Esophagus (tissue), 2 donors: Measurements from ENCODE around the gene NANP. TPM values are rescaled to one million over a fixed set of nuclear protein-coding genes. Genes with fewer than 3 reads are reported as not detected.
A peak's percentile ranks its signal among the peaks of the same experiment; 100 is the strongest.
"Not testable (repeated sequence)": the region's sequence is repeated elsewhere in the genome, so short reads cannot be mapped to it uniquely, and the experiment has no call there.

Experiments used
- H3K27ac ChIP-seq, 2 donors: one replicate each; pipeline ENCODE4 v1.5.1; 2013; ENCODE audit warnings: low read depth in 2 of 2, mild to moderate bottlenecking in 2 of 2, inconsistent platforms in 1 of 2, low read length in 1 of 2, moderate library complexity in 1 of 2
- H3K27me3 ChIP-seq, 2 donors: one replicate each; pipeline ENCODE4 v1.6.1; 2013; ENCODE audit warnings: low read length in 2 of 2, control low read depth in 1 of 2, mild to moderate bottlenecking in 1 of 2; ENCODE audit not compliant: insufficient read depth in 2 of 2, control insufficient read depth in 1 of 2
- H3K36me3 ChIP-seq, 2 donors: one replicate each; pipeline ENCODE4 v1.6.1; 2013; ENCODE audit warnings: low read length in 1 of 2; ENCODE audit not compliant: control insufficient read depth in 2 of 2, insufficient read depth in 2 of 2
- H3K4me1 ChIP-seq, 2 donors: one replicate each; pipeline ENCODE4 v1.6.1; 2013; ENCODE audit warnings: low read length in 1 of 2; ENCODE audit not compliant: control insufficient read depth in 2 of 2, insufficient read depth in 2 of 2
- H3K4me3 ChIP-seq, 2 donors: one replicate each; pipeline ENCODE4 v1.5.1; 2013; ENCODE audit warnings: low read length in 2 of 2, mild to moderate bottlenecking in 2 of 2, low read depth in 1 of 2, moderate library complexity in 1 of 2
- H3K9me3 ChIP-seq, 2 donors: one replicate each; pipeline ENCODE4 v1.6.1; 2013; ENCODE audit warnings: mild to moderate bottlenecking in 2 of 2, low read depth in 1 of 2, low read length in 1 of 2, moderate library complexity in 1 of 2; ENCODE audit not compliant: control insufficient read depth in 2 of 2, insufficient read depth in 1 of 2
- WGBS, 2 donors: extraction: QIAGEN DNeasy Blood & Tissue Kit; methylation state at CpG; one replicate each; pipeline ENCODE4 v1.1.7; 2013; 5-methylcytosine and 5-hydroxymethylcytosine counted together
- polyA plus RNA-seq, 2 donors: library from polyadenylated mRNA; stranded (reverse); fragments of 200-250 nt; gene quantifications; one replicate each; pipeline ENCODE4 v1.2.3, GENCODE V29; 2013
- donor health status: healthy with polysubstance abuse.
- donor health status: Bipolar disorder and iron deficiency.

The NANP gene
- polyA plus RNA-seq, result 1 to 10 TPM; 1.3 to 2.1 TPM

DNA sequence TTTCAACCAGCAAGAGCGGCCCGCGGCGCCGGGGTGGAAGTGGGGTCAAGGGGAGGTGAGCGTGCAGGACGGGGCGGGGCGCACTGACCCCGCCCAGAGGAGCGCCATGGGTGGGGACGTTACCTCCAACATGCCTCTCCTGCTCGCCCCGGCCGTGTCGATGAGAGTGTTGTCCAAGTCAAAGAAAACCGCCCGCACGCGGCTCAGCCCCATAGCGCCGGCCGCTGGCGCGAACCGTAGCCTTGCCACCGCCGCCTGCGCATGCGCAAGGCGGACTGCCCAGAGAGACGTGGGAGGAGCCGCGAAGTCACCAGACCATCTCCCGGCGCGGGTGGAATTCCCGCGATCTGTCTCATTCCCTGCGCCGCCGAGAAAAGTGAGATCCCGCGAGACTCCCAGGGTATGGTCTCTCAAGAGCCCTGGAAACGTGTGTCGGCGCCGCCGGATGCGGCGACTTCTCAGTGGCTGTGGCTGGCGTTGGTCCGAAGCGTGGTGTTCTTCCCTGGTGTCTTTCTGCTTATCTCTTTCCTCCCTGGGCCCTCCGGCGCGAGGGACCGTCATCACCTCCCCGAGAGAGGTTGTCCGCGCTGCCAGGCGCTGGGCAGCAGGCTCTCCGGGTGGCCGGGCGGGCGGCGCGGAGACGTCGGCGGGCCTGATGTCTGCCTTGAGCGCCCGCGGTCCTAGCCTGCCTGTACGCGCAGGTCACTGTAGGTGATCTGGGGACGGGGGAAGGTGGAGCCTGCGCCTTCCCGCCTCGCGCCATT, at the start of gene NANP:
Gene NANP, minus strand, starts transcription at position 279 of the 764 bp plus-strand sequence. Its CDS starts 66 bp downstream, at position 213.
- H3K27ac ChIP-seq, result peak within 1 kb of the TSS; percentile 95 to 99
- H3K27me3 ChIP-seq, result no peaks in the 10 kb centered on the region
- 0% methylated on average over 66 to 81 of the region's 81 CpGs for WGBS, 2 donors
- H3K4me1 ChIP-seq, result peaks cover 0 to 4% of the 10 kb centered on the region in 2 donors
- H3K36me3 ChIP-seq, result no peaks in the 10 kb centered on the region
- peak within 1 kb of the TSS; percentile 70 to 87 for H3K4me3 ChIP-seq
- no peaks in the 10 kb centered on the region for H3K9me3 ChIP-seq

DNA sequence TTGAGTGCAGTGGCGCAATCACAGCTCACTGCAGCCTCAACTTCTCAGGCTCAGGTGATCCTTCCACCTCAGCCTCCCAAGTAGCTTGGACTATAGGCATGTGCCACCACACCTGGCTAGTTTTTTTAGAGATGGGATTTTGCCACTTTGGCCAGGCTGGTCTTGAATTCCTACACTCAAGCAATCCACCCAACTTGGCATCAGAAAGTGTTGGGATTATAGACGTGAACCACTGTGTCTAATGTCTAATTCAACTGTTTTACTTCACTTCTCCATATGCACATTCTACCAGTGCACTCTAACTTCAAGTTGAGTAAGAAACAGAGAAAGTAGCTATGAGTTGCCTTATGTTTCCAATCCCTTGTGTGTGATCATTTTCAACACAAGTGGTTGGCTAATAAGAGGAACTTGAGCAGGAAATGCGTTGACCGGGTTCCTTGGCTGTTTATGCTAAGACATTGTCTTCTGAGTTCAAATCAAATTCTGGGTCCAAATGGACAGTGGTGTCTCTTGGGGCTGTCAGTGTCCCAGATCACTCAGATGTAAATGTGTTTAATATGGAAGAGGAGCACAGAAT, 48.9 kb upstream of the NANP start:
- 93 to 94% methylated on average over 4 of the region's 4 CpGs for WGBS, 2 donors
- H3K4me1 ChIP-seq, result peaks cover 0 to 3% of the 10 kb centered on the region in 2 donors
- H3K9me3 ChIP-seq, result peaks cover 0 to 2% of the 10 kb centered on the region in 2 donors
- no peaks in the 10 kb centered on the region for H3K27me3 ChIP-seq
- no peak overlapping the region for H3K4me3 ChIP-seq
- peaks cover 13 to 22% of the 10 kb centered on the region in 2 donors for H3K36me3 ChIP-seq
- no peak overlapping the region for H3K27ac ChIP-seq

DNA sequence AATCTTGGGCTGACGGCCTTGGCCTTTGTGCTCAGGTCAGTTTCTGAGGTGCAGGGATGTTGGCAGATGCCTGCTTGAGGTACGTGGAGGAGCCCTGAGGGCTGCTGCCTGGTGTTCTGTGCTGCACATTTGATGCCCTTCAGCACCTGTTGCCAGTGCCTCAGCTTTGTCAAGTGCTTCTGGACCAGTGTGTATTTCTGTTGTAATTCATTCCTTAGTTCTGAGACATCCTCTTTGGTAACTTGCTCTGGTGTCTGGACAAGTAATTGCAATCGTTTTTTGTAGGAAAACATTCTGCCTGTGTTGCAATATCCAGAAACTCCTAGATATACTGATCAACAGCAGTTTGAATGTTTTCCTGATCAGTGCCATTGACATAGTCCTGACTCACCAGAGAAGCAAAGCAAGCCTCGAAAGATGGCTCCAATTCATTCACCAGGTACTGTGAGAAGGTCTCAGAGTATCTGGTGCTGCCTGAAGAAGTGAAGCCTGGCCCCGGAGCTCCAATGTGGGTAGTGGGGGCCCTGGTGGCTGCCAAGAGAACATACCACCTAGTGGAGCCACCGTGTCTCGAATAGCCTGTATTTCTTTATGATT, 46.1 kb upstream of the NANP start:
- Histone ChIP-seq H3K36me3 (peaks cover 2 to 6% of the 10 kb centered on the region in 2 donors), H3K9me3 (peaks cover 0 to 2% of the 10 kb centered on the region in 2 donors), H3K4me1 (no peaks in the 10 kb centered on the region), H3K27ac (peak overlapping the region in 1 of 2 donors; percentile 35), H3K27me3 (no peaks in the 10 kb centered on the region), H3K4me3 (no peak overlapping the region)
- 70 to 72% methylated on average over 7 of the region's 7 CpGs for WGBS, 2 donors

DNA sequence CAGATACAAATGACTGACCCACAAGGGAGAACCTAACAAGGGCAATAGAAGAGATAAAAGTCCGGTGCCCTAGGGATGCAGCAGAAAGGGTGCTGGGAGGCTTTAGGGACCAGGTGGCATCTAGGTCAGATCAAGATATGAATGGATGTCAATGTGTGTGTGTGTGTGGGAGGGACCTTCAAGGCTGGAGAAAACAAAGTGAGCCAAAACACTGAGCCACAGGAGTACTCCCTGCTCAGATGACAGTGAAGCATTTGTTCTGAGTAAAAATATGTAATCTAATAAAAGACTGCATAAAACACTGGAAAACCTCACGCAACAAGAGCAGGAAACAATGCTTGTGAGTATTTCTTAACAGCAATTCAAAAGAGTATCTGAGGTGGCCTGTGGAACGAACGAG, 44.6 kb upstream of the NANP start:
- Histone ChIP-seq H3K36me3 (peaks cover 0 to under 1% of the 10 kb centered on the region in 2 donors), H3K4me3 (no peak overlapping the region), H3K27me3 (no peaks in the 10 kb centered on the region), H3K27ac (no peak overlapping the region), H3K4me1 (no peaks in the 10 kb centered on the region), H3K9me3 (no peaks in the 10 kb centered on the region)
- 82 to 87% methylated on average over 4 of the region's 4 CpGs for WGBS, 2 donors

GRCh38 chr20:25659999-25660398, 36.2 kb upstream of the NANP start:
- peak overlapping the region; percentile 75 to 85 for H3K27ac ChIP-seq
- H3K36me3 ChIP-seq, result no peaks in the 10 kb centered on the region
- no peaks in the 10 kb centered on the region for H3K27me3 ChIP-seq

GRCh38 chr20:25654487-25654886, 30.7 kb upstream of the NANP start:
- Histone ChIP-seq H3K27me3 (no peaks in the 10 kb centered on the region), H3K27ac (no peak overlapping the region), H3K4me1 (no peaks in the 10 kb centered on the region), H3K9me3 (no peaks in the 10 kb centered on the region), H3K4me3 (no peak overlapping the region), H3K36me3 (no peaks in the 10 kb centered on the region)

More at GRCh38 chr20:25659999-25660398, 36.2 kb upstream of the NANP start:
- H3K4me3 ChIP-seq, result no peak overlapping the region
- peaks cover 0 to 4% of the 10 kb centered on the region in 2 donors for H3K4me1 ChIP-seq
- H3K9me3 ChIP-seq, result no peaks in the 10 kb centered on the region

DNA sequence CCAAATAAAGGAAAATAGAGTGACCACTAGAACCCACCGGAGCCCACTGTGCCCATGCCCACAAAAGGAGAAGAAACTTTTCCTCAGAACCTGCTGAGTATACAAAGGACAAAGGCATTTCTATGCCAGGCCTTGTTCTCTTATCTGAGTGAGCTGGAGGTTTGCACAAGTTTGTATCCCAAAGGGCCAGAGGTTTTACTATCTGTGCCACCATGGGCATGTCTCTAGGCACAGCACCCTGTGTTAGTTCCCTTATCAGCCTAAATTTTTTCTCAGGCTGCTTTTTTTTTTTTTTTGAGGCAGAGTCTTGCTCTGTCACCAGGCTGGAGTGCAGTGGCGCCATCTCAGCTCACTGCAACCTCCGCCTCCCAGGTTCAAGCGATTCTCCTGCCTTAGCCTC, 29.1 kb upstream of the NANP start:
- H3K4me3 ChIP-seq, H3K4me1 ChIP-seq: not testable (repeated sequence)
- WGBS, 2 donors, result 98 to 100% methylated on average over 4 of the region's 4 CpGs

GRCh38 chr20:25644814-25645213, 21.0 kb upstream of the NANP start:
- Histone ChIP-seq H3K4me1 (no peaks in the 10 kb centered on the region), H3K4me3 (no peak overlapping the region), H3K27ac (no peak overlapping the region), H3K36me3 (peaks cover 0 to 3% of the 10 kb centered on the region in 2 donors), H3K27me3 (no peaks in the 10 kb centered on the region), H3K9me3 (peaks cover 0 to 2% of the 10 kb centered on the region in 2 donors)
- 82 to 98% methylated on average over 3 of the region's 3 CpGs for WGBS, 2 donors

More for the DNA sequence above, 29.1 kb upstream of the NANP start:
- H3K9me3 ChIP-seq, H3K27ac ChIP-seq, H3K27me3 ChIP-seq, H3K36me3 ChIP-seq: not testable (repeated sequence)

DNA sequence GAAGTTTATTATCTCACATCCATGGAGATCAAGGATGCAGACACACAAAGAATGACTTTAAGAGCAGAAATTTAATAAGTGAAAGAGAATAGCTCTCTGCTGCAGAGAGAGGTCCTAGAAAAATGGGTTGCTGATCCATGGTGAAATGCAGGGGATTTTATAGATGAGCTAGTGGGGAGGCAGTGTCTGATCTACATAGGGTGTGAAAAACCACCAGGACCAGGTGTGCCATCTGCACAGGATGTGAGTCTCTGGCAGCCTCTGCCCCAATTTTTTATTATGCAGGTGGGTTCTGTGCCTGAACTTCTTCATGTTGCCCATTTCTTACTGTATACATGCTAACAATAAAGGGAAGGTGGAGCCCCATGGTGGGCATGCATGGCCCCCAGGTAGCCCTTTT, 19.9 kb upstream of the NANP start:
- no peak overlapping the region for H3K27ac ChIP-seq
- H3K4me1 ChIP-seq, result no peaks in the 10 kb centered on the region
- H3K4me3 ChIP-seq, result no peak overlapping the region

More for the DNA sequence above, 19.9 kb upstream of the NANP start:
- peaks cover 0 to 2% of the 10 kb centered on the region in 2 donors for H3K9me3 ChIP-seq
- H3K27me3 ChIP-seq, result no peaks in the 10 kb centered on the region
- peaks cover 0 to 3% of the 10 kb centered on the region in 2 donors for H3K36me3 ChIP-seq
